GM19452 (cell line): ENCODE results near the gene RHOT1.
"Not testable (repeated sequence)": the region's sequence is repeated elsewhere in the genome, so short reads cannot be mapped to it uniquely, and the experiment has no call there.

ENCODE experiments used
- ATAC-seq: cut with Tn5 transposase; IDR thresholded peaks from one replicate; pipeline ENCODE4 v1.9.1; 2021; ENCODE audit not compliant: unreplicated experiment

RHOT1 gene

GRCh38 chr17:32123782-32124181 is 18.5 kb upstream of the RHOT1 start:
- no peak for ATAC-seq

- no peak for ATAC-seq
Measured at GRCh38 chr17:32124985-32125847, 17.1 kb upstream of the RHOT1 start.

- no peak for ATAC-seq
Measured at GRCh38 chr17:32125848-32126153, 16.5 kb upstream of the RHOT1 start.

- no peak for ATAC-seq
Measured at GRCh38 chr17:32126325-32126724, 16.0 kb upstream of the RHOT1 start.

GRCh38 chr17:32126746-32127145 is 15.6 kb upstream of the RHOT1 start:
- no peak for ATAC-seq

GRCh38 chr17:32127158-32127897 is 15.0 kb upstream of the RHOT1 start:
- peak; percentile 92 for ATAC-seq

GRCh38 chr17:32128470-32128869 is 13.8 kb upstream of the RHOT1 start:
- not testable (repeated sequence) for ATAC-seq

- ATAC-seq = not testable (repeated sequence)
Measured at GRCh38 chr17:32135497-32136117, 6.7 kb upstream of the RHOT1 start.

GRCh38 chr17:32136856-32137255 is 5.4 kb upstream of the RHOT1 start:
- ATAC-seq = no peak

- ATAC-seq = not testable (repeated sequence)
Measured at GRCh38 chr17:32139504-32139903, 2.8 kb upstream of the RHOT1 start.

GRCh38 chr17:32141258-32141657 is 1.0 kb upstream of the RHOT1 start:
- no peak for ATAC-seq

- ATAC-seq = no peak
Measured at GRCh38 chr17:32141679-32142037, 644 bp upstream of the RHOT1 start.

GRCh38 chr17:32142857-32143526 is 690 bp downstream of the RHOT1 start:
- ATAC-seq = no peak

- ATAC-seq = no peak
Measured at GRCh38 chr17:32143527-32143870, 1.2 kb downstream of the RHOT1 start.

- not testable (repeated sequence) for ATAC-seq
Measured at GRCh38 chr17:32144442-32144841, 2.1 kb downstream of the RHOT1 start.

- ATAC-seq = no peak
Measured at GRCh38 chr17:32148351-32148750, 6.0 kb downstream of the RHOT1 start.

- no peak for ATAC-seq
Measured at GRCh38 chr17:32150358-32150757, 8.1 kb downstream of the RHOT1 start.

GRCh38 chr17:32152130-32152529 is 9.8 kb downstream of the RHOT1 start:
- ATAC-seq = no peak

GRCh38 chr17:32155896-32156295 is 13.6 kb downstream of the RHOT1 start:
- no peak for ATAC-seq

GRCh38 chr17:32156656-32157055 is 14.4 kb downstream of the RHOT1 start:
- ATAC-seq = no peak

- ATAC-seq = no peak
Measured at GRCh38 chr17:32157225-32157624, 14.9 kb downstream of the RHOT1 start.
